Keratinocyte (primary cell): ENCODE results near the gene EEF1A2. TPM values are rescaled to one million over a fixed set of nuclear protein-coding genes. Genes with fewer than 3 reads are reported as not detected.

Experiments used
- DNase-seq: peaks from one replicate; pipeline ENCODE4 v3.0.0-alpha.2; 2011; ENCODE audit warnings: low read depth, missing footprints, low spot score
- FAIRE-seq: peaks from 2 replicates; lab custom pipeline; 2011; peaks lifted over from hg19 to GRCh38; lab: Jason Lieb, UNC
- H2AFZ ChIP-seq: 2 replicates; pipeline ENCODE4 v1.6.0; 2012; ENCODE audit warnings: low read length, control low read depth, inconsistent platforms; ENCODE audit not compliant: control insufficient read depth
- H3K27ac ChIP-seq: 2 replicates; pipeline ENCODE4 v1.5.1; 2011; ENCODE audit warnings: low read length; ENCODE audit not compliant: control insufficient read depth, insufficient read depth
- H3K27me3 ChIP-seq: 3 replicates; pipeline ENCODE4 v1.6.0; 2011; ENCODE audit warnings: low read length; ENCODE audit not compliant: control insufficient read depth, insufficient read depth; ENCODE audit errors: extremely low read depth
- H3K36me3 ChIP-seq, 2 experiments: 2 replicates in 1 of 2; 3 replicates in 1 of 2; pipeline ENCODE4 v1.5.1; 2011; ENCODE audit warnings: low read length in 2 of 2, mild to moderate bottlenecking in 1 of 2; ENCODE audit not compliant: control insufficient read depth in 2 of 2, insufficient read depth in 2 of 2; ENCODE audit errors: extremely low read depth in 1 of 2
- H3K4me1 ChIP-seq: 3 replicates; pipeline ENCODE4 v1.5.1; 2011; ENCODE audit warnings: low read length; ENCODE audit not compliant: control insufficient read depth, insufficient read depth; ENCODE audit errors: extremely low read depth
- H3K4me2 ChIP-seq: 3 replicates; pipeline ENCODE4 v1.6.0; 2011; ENCODE audit warnings: low read depth, low read length; ENCODE audit not compliant: control insufficient read depth, insufficient read depth; ENCODE audit errors: extremely low read depth
- H3K4me3 ChIP-seq, 3 experiments: fragments of 200-600 bp in 1 of 3; sonication (generic) in 1 of 3; 2 replicates in 2 of 3; 3 replicates in 1 of 3; pipeline ENCODE4 v1.5.1; 2011 to 2016; ENCODE audit warnings: low read length in 3 of 3, mild to moderate bottlenecking in 3 of 3, control low read depth in 2 of 3, inconsistent platforms in 1 of 3, low read depth in 1 of 3, mixed read lengths in 1 of 3, mixed run types in 1 of 3, moderate library complexity in 1 of 3; ENCODE audit not compliant: control insufficient read depth in 2 of 3, insufficient read depth in 2 of 3; ENCODE audit errors: extremely low read depth in 1 of 3
- H3K79me2 ChIP-seq: 2 replicates; pipeline ENCODE4 v1.6.0; 2012; ENCODE audit warnings: low read length; ENCODE audit not compliant: control insufficient read depth, insufficient read depth
- H3K9ac ChIP-seq: 3 replicates; pipeline ENCODE4 v1.6.0; 2011; ENCODE audit warnings: low read length; ENCODE audit not compliant: control insufficient read depth, insufficient read depth; ENCODE audit errors: extremely low read depth
- H3K9me1 ChIP-seq: 3 replicates; pipeline ENCODE4 v1.6.0; 2011; ENCODE audit warnings: low read length; ENCODE audit not compliant: control insufficient read depth, insufficient read depth; ENCODE audit errors: extremely low read depth
- H3K9me3 ChIP-seq: 2 replicates; pipeline ENCODE4 v1.5.1; 2012; ENCODE audit warnings: low read depth, low read length; ENCODE audit not compliant: control insufficient read depth
- H4K20me1 ChIP-seq: 3 replicates; pipeline ENCODE4 v1.6.0; 2011; ENCODE audit warnings: low read length; ENCODE audit not compliant: control insufficient read depth, insufficient read depth; ENCODE audit errors: extremely low read depth
- EZH2 ChIP-seq: IDR thresholded peaks from one replicate; pipeline ENCODE4 v1.6.1; 2012; ENCODE audit warnings: inconsistent platforms, mild to moderate bottlenecking, low read length, moderate library complexity
- dilution Hi-C: fragments of 300-500 bp; cut with MboI; formaldehyde crosslinking; loops from one replicate; pipeline ENCODE4 v1.7.0; 2020; ENCODE audit warnings: low sequenced_read_pairs; ENCODE audit not compliant: extremely low pct_ligation_motif_present
- polyA plus RNA-seq, 5 experiments: library from polyadenylated mRNA; depleted of rRNA in 3 of 5; stranded (reverse) in 3 of 5; stranded (forward) in 1 of 5; unstranded in 1 of 5; fragments of >200 nt; gene quantifications; 1 replicate in 1 of 5; 2 replicates in 3 of 5; 3 replicates in 1 of 5; pipeline versions ENCODE4 v1.2.1 to v1.2.3, GENCODE V29; 2011 to 2012; ENCODE audit warnings: missing spikeins in 2 of 5, low read depth in 1 of 5, low replicate concordance in 1 of 5
- TF ChIP-seq, protein P1 (sequence below), 3 experiments: IDR thresholded peaks in 1 of 3; conservative IDR thresholded peaks in 1 of 3; optimal IDR thresholded peaks in 1 of 3; 2 replicates in 2 of 3; 3 replicates in 1 of 3; pipeline versions ENCODE3 to v1.5.1; 2011; ENCODE audit warnings: low read length in 3 of 3, mild to moderate bottlenecking in 3 of 3, moderate library complexity in 2 of 3, control low read depth in 1 of 3, inconsistent platforms in 1 of 3; ENCODE audit not compliant: insufficient read depth in 2 of 3; ENCODE audit errors: extremely low read depth in 1 of 3

EEF1A2 gene
- polyA plus RNA-seq, 1 donor (not counting 4 experiments of a cell fraction or from before 2014, with no cell fraction given): 0.12 TPM

GRCh38 chr20:63477061-63477616 lies 21.7 kb downstream of the EEF1A2 start:
- FAIRE-seq: no peak
- peaks cover 66% of the 10 kb centered on the region for H3K27me3 ChIP-seq

DNA sequence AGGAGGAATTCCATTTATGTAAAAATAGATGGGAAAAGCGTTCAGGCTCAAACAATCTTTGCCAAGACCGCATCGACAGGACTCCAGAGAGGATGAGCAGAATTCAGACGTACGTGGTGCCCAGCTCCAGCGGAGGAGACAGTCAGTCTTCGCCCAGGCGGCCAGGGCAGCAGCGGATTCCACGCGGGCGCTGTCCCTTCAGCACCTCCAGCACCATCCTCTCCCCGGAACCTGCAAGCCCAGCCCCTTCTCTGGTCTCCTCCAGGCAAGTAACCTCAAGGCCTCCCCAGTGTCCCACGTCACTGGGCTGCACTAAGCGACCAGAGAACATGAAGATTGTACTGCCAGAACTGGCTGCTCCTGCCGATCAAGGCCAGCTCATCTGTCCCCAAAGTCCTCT lies 23.7 kb downstream of the EEF1A2 start:
- no peaks in the 10 kb centered on the region for H3K9me1 ChIP-seq
- no peak for FAIRE-seq
- H3K27ac ChIP-seq: no peak overlapping the region
- no peak overlapping the region for H3K9ac ChIP-seq
- peaks cover 72% of the 10 kb centered on the region for H3K27me3 ChIP-seq
- H3K4me1 ChIP-seq: no peaks in the 10 kb centered on the region
- dilution Hi-C loops: no loop called here
- no peaks in the 10 kb centered on the region for H3K9me3 ChIP-seq
- TF ChIP-seq, protein P1, sequence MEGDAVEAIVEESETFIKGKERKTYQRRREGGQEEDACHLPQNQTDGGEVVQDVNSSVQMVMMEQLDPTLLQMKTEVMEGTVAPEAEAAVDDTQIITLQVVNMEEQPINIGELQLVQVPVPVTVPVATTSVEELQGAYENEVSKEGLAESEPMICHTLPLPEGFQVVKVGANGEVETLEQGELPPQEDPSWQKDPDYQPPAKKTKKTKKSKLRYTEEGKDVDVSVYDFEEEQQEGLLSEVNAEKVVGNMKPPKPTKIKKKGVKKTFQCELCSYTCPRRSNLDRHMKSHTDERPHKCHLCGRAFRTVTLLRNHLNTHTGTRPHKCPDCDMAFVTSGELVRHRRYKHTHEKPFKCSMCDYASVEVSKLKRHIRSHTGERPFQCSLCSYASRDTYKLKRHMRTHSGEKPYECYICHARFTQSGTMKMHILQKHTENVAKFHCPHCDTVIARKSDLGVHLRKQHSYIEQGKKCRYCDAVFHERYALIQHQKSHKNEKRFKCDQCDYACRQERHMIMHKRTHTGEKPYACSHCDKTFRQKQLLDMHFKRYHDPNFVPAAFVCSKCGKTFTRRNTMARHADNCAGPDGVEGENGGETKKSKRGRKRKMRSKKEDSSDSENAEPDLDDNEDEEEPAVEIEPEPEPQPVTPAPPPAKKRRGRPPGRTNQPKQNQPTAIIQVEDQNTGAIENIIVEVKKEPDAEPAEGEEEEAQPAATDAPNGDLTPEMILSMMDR (optimal IDR thresholded peaks at IDR 0.05 in 1 of 3, IDR thresholded peaks at IDR 0.05 in 1 of 3, conservative IDR thresholded peaks at IDR 0.05 in 1 of 3; ENCODE audit: extremely low read depth in 1 of 3, insufficient read depth in 2 of 3, low read length in 3 of 3): no peak
- no peak for TF ChIP-seq EZH2
- no peak overlapping the region for H3K4me2 ChIP-seq
- no peak for DNase-seq
- H3K79me2 ChIP-seq: no peaks in the 10 kb centered on the region
- H3K4me3 ChIP-seq: no peak overlapping the region
- H4K20me1 ChIP-seq: peaks cover 5% of the 10 kb centered on the region
- H3K36me3 ChIP-seq: no peaks in the 10 kb centered on the region
- H2AFZ ChIP-seq: no peak overlapping the region

More at GRCh38 chr20:63477061-63477616, 21.7 kb downstream of the EEF1A2 start:
- no peak overlapping the region for H3K9ac ChIP-seq
- no peak overlapping the region for H3K4me2 ChIP-seq
- dilution Hi-C loops: no loop called here
- DNase-seq: no peak
- H3K27ac ChIP-seq: no peak overlapping the region
- H4K20me1 ChIP-seq: peaks cover 5% of the 10 kb centered on the region
- H3K4me3 ChIP-seq: no peak overlapping the region
- H3K36me3 ChIP-seq: no peaks in the 10 kb centered on the region
- TF ChIP-seq, protein P1 (optimal IDR thresholded peaks at IDR 0.05 in 1 of 3, IDR thresholded peaks at IDR 0.05 in 1 of 3, conservative IDR thresholded peaks at IDR 0.05 in 1 of 3; ENCODE audit: extremely low read depth in 1 of 3, insufficient read depth in 2 of 3, low read length in 3 of 3): no peak
- H3K79me2 ChIP-seq: no peaks in the 10 kb centered on the region
- H3K9me1 ChIP-seq: no peaks in the 10 kb centered on the region
- no peaks in the 10 kb centered on the region for H3K4me1 ChIP-seq
- no peak overlapping the region for H2AFZ ChIP-seq
- no peaks in the 10 kb centered on the region for H3K9me3 ChIP-seq
